ENCODE data around the gene PRM1.

GRCh38 chr16:11280616-11281522 is at the start of gene PRM1:
- no peak for TF ChIP-seq CTCF (IDR thresholded peaks at IDR 0.05; ENCODE audit: low read depth, low read length)
- TF ChIP-seq POLR2A (IDR thresholded peaks at IDR 0.05; ENCODE audit: extremely low read depth, insufficient read length), result no peak
- no peak for TF ChIP-seq MAX (IDR thresholded peaks at IDR 0.05; ENCODE audit: low read depth, low read length)
- TF ChIP-seq MYC (IDR thresholded peaks at IDR 0.05; ENCODE audit: low read depth, low read length), result no peak
